Sciatic nerve (tissue), 2 donors: ENCODE data around the gene IDUA. TPM values are rescaled to one million over a fixed set of nuclear protein-coding genes. Genes with fewer than 3 reads are reported as not detected.
"Not testable (repeated sequence)": the region's sequence is repeated elsewhere in the genome, so short reads cannot be mapped to it uniquely, and the experiment has no call there.

ENCODE experiments used
- ATAC-seq: fragments of 200-7000 bp; cut with Tn5 transposase; one replicate; pipeline ENCODE4 v1.9.1; 2020; ENCODE audit warnings: mild to moderate bottlenecking, moderate library complexity
- DNase-seq: peaks from one replicate; pipeline ENCODE4 v3.0.0-alpha.2; 2020; ENCODE audit warnings: low spot score
- intact Hi-C: fragments of 100-400 bp; cut with DNase I; formaldehyde crosslinking; loops from one replicate; pipeline ENCODE4 v1.14.2; 2022
- total RNA-seq: library from RNA; stranded (reverse); fragmentation: NEBNext Ultra II Directional; extraction: Animal tissue kit (Norgen Biotek cat#: 25700); gene quantifications from one replicate; pipeline ENCODE4 v1.2.1, GENCODE V29; 2021
- donor health status: DM: no; HTN: no; CAD: no.
- donor health status: DM: no; HTN: no; CAD: no.

The IDUA gene
- total RNA-seq, 1 donor from 2014 or later: 36.7 TPM

DNA sequence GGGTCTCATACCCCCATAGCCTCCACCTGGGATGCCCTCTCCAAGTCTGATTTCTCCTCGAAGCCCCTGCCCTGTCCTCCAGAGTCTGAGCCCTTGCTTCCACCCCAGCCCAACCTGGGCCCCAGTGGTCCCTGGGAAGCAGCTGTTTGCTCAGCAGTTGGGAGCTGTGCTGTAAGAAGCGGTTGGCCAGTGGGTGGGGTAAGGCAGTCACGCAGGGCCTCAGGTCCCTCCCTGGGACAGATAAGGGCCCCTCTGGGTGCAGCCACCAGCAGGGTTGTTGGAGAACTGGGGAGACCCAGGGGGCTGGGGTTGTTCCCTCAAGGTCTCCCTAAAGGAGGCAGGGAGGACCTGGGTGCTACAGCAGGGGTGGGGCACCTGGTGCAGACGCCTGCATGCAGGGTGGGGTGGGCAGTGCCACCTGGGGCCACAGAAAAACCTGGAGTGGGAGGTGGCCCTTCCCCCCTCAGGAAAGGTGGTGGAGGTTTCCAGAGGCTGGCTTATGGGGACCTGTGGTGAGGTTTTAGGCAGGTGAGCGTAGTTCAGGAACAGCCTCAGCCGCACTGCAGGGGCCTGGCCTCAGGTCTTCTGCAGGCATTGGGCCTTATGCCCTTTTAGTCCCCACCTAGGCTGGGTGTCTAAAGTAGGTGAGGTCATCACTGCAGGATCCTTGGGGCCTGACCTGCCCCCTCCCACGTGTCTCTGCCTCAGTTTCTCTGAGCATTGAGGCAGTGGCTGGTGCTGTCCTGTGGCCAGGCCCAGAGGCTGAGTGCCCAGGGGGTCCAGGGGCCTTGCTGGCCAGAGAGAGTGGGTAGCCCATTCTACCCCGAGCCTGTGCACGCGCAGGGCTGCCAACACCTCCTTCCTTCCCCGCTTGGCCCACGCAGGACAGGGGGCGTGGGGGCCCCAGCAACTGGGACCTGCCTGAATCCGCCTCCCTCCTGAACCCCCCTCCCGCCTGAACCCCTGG is 9.5 kb downstream of the IDUA start:
- ATAC-seq (no peak), DNase-seq (no peak)
- intact Hi-C loops: no loop called here

- no peak for DNase-seq
- no peak for ATAC-seq
Observed at GRCh38 chr4:996997-997374, 10.1 kb downstream of the IDUA start.

GRCh38 chr4:997375-998071 is 10.7 kb downstream of the IDUA start:
- DNase-seq: no peak
- no peak for ATAC-seq
- intact Hi-C loops: no loop called here

More at GRCh38 chr4:996997-997374, 10.1 kb downstream of the IDUA start:
- intact Hi-C loops: no loop called here

GRCh38 chr4:998096-998691 is 11.3 kb downstream of the IDUA start:
- DNase-seq (no peak), ATAC-seq (no peak)
- intact Hi-C loops: no loop called here

GRCh38 chr4:999240-999863 is 12.5 kb downstream of the IDUA start:
- not testable (repeated sequence) for ATAC-seq

DNA sequence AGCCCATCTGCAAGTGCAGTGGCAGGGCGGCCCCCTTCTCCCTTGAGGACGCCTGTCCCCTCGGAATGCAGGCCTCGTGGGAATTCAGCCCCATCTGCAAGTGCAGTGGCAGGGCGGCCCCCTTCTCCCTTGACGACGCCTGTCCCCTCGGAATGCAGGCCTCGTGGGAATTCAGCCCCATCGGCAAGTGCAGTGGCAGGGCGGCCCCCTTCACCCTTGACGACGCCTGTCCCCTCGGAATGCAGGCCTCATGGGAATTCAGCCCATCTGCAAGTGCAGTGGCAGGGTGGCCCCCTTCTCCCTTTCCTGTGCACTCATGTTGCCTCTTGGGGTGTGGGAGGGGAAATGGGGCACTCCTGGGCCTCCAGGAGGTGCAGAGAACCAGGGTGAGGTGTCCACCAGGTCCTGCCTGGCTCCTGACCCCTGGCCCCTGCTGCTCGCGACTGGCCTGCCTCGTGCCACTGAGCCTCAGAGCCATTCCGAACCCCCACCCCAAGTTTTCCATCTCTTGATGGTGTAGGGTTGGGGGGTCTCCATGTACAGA is 13.1 kb downstream of the IDUA start:
- intact Hi-C loops: no loop called here
- ATAC-seq (no peak), DNase-seq (no peak)

More at GRCh38 chr4:999240-999863, 12.5 kb downstream of the IDUA start:
- intact Hi-C loops, DNase-seq: not testable (repeated sequence)

GRCh38 chr4:1000686-1001260 is 13.9 kb downstream of the IDUA start:
- DNase-seq: no peak
- intact Hi-C loops: no loop called here
- no peak for ATAC-seq

- no peak for ATAC-seq
- no peak for DNase-seq
- intact Hi-C loops: no loop called here
Observed at GRCh38 chr4:1001561-1002130, 14.8 kb downstream of the IDUA start.

DNA sequence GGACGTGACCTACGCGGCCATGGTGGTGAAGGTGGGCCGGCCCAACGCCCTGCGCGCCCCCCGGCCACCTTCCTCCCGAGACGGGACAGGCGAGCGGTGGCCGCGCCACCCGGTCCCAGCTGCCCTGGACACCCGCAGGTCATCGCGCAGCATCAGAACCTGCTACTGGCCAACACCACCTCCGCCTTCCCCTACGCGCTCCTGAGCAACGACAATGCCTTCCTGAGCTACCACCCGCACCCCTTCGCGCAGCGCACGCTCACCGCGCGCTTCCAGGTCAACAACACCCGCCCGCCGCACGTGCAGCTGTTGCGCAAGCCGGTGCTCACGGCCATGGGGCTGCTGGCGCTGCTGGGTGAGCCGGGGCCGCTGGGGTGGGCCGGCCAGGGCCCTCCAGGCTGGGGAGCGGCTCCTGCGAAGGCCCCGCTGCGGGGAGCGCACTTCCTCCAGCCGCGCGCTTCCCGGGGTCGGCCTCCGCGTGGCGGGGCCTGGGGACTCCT is 15.3 kb downstream of the IDUA start:
- DNase-seq (no peak), ATAC-seq (peak; percentile 76)
- intact Hi-C loops: no loop called here

GRCh38 chr4:1002631-1003251 is 15.9 kb downstream of the IDUA start:
- intact Hi-C loops: no loop called here
- DNase-seq: no peak
- ATAC-seq: no peak

DNA sequence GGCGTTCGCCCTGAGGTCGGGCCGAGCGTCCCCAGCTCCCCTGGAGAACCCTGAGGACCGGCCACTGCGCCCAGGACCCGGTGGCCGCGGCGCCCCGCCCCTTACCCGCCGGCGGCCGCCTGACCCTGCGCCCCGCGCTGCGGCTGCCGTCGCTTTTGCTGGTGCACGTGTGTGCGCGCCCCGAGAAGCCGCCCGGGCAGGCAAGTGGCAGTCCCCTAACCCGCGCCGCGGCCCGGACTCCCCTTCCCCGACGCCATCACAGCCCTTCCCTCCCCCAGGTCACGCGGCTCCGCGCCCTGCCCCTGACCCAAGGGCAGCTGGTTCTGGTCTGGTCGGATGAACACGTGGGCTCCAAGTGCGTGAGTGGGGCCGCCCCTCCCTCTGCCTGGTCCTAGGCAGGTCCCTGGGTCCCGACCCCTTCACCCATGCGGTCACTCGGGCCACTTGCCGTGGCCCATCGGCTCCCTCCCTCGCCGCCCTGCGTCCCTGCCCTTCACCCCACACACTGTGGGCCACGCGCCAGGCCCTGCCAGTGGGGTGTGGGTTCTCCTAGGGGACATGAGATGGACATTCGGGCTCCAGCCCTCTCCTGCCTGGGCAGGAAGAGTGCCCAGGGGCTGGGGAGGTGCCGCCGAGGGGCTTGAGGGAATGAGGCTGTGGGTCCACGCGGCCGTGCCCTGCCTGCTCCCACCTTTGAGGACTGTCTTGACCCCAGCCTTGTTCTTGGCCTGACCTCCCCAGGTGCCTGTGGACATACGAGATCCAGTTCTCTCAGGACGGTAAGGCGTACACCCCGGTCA is 16.6 kb downstream of the IDUA start:
- DNase-seq (no peak), ATAC-seq (no peak)
- intact Hi-C loops: no loop called here

GRCh38 chr4:1004071-1004418 is 17.2 kb downstream of the IDUA start:
- intact Hi-C loops: no loop called here
- no peak for DNase-seq
- no peak for ATAC-seq

DNA sequence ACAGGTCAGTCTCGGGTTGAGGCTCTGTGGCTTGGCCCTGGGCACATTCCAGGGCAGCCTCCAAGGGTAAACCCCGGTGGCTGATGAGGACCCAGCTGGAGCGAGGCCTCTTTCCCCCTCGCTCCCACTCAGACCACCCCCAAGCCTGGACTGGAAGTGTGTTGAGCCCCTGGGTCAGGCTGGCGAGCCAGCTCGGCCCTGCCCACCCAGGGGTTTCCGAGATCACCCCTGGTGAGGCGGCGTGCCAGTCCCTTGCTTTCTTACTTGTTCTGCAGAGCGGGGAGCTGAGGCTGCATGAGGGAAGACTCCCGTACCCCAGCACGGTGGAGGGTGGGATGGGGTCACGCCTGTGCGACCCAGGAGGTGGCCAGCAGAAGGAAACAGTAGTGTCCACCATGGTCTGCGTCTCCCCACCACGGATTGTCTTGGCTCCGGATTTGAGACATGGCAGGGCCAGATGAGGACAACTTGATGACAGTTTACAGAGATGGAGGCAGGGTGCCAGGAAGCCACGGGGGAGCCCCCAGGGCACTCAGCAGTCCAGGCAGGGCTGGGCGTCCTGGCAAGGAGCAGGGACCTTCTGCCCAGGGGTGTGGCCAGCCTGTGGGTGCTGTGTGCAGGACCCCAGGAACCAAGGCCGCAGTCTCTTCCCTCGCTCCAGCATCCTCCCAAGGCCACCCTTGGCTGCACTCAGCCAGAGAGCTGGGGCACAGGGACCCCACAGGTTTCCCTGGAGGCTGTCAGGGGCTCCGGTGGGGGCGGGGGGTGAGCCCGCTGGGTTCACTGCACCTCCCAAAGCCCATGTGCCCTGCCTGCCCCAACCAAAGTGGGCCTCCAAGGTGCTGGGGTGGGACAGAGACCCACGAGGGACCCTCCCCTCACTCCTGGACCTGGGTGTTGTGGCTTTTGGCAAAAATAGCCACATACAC is 18.0 kb downstream of the IDUA start:
- DNase-seq: no peak
- ATAC-seq: no peak
- intact Hi-C loops: no loop called here

GRCh38 chr4:1006856-1007255 is 20.0 kb downstream of the IDUA start:
- ATAC-seq: no peak
- intact Hi-C loops: no loop called here
- DNase-seq: no peak

DNA sequence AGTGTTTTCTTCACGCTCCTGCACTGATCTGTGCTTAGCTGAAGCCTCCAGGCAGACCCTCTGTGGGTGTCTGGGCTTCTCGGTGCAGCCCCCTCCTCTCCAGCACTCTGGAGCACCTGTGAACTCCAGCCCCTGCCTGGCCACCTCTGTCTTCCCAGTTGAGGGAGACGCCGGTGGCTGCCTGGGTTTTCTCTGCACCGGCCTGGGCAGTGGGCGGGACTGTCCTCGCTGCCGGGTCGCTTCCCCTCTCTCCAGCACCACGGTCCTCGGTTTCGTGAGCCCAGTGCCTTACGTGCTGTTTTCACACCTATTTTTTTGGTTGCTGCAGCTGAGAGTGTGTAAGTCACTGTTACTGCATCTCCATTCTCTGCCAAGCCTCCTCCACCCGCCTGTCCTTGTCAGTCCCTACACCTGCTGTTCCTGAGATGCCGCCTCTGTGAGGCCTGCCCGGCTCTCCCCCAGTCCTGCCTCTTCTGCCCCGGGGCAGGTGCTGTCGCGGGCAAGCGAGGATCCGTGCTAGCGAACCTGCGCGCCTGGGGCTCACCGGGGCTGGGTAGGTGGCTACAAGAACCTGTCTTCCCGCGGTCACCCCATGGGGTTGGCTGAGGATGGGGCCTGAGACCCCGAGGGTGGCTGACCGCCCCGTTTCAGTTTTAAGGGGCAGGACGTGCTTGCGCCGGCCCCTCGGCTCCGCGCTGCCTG is 22.1 kb downstream of the IDUA start:
- ATAC-seq: peak; percentile 5
- intact Hi-C loops: no loop called here
- DNase-seq: no peak
